HFF-Myc (cell line): ENCODE measurements around the gene DYRK3.
"Not testable (repeated sequence)": the region's sequence is repeated elsewhere in the genome, so short reads cannot be mapped to it uniquely, and the experiment has no call there.

Experiments
- DNase-seq: peaks from one replicate; pipeline ENCODE4 v3.0.0-alpha.2; 2011; ENCODE audit warnings: low read depth; ENCODE audit errors: extremely low read depth
- H3K4me3 ChIP-seq: replicated peaks from 2 replicates; pipeline ENCODE4 v1.5.1; 2011; ENCODE audit warnings: low read depth, mild to moderate bottlenecking, control low read depth, low read length
- TF ChIP-seq, protein P1 (sequence below): IDR thresholded peaks from 2 replicates; pipeline ENCODE4 v1.5.1; 2012; ENCODE audit warnings: mild to moderate bottlenecking, low read depth, low read length, control low read depth; ENCODE audit errors: missing control alignments

Gene DYRK3

DNA sequence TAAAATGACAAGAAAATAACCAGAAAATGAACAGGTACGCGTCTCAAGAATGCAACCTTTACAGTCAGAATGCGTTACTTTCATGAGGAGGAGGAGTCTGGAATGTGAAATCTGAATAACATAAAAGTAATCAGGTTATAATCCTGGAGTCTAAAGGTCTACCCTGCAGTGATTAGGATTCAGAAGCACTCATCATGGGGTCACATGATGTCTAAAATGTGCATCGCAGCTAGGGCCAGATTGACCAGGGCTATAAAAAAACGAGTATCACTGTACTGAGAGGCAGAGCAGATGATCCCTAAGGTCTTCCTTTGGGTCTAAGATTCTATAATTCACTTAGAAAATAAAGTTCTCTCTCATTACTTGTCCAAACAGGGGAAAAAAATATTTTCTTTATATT, 30.5 kb upstream of the DYRK3 start:
- no peak for DNase-seq
- H3K4me3 ChIP-seq = no peak overlapping the region
- TF ChIP-seq, protein P1, sequence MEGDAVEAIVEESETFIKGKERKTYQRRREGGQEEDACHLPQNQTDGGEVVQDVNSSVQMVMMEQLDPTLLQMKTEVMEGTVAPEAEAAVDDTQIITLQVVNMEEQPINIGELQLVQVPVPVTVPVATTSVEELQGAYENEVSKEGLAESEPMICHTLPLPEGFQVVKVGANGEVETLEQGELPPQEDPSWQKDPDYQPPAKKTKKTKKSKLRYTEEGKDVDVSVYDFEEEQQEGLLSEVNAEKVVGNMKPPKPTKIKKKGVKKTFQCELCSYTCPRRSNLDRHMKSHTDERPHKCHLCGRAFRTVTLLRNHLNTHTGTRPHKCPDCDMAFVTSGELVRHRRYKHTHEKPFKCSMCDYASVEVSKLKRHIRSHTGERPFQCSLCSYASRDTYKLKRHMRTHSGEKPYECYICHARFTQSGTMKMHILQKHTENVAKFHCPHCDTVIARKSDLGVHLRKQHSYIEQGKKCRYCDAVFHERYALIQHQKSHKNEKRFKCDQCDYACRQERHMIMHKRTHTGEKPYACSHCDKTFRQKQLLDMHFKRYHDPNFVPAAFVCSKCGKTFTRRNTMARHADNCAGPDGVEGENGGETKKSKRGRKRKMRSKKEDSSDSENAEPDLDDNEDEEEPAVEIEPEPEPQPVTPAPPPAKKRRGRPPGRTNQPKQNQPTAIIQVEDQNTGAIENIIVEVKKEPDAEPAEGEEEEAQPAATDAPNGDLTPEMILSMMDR = no peak

DNA sequence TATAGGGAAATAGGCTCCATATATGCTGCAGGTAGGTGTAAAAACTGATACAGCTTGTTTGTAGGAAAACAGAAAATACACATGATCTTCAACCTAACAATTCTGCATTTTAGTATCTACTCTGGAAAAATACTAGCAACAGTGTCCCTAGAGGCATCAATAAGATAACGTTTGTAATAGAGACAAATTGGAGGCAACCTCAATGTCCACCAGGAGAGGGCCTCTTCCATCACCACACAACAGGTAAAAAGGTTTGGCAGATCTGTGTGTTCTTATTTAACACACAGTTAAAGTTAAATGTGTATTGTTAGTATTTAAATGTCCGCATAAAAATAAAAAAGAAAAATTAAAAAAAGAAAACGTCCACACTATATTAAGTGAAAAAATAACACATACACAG, 28.5 kb upstream of the DYRK3 start:
- DNase-seq = peak; percentile 22
- TF ChIP-seq, protein P1 = peak; percentile 58
- H3K4me3 ChIP-seq = no peak overlapping the region

DNA sequence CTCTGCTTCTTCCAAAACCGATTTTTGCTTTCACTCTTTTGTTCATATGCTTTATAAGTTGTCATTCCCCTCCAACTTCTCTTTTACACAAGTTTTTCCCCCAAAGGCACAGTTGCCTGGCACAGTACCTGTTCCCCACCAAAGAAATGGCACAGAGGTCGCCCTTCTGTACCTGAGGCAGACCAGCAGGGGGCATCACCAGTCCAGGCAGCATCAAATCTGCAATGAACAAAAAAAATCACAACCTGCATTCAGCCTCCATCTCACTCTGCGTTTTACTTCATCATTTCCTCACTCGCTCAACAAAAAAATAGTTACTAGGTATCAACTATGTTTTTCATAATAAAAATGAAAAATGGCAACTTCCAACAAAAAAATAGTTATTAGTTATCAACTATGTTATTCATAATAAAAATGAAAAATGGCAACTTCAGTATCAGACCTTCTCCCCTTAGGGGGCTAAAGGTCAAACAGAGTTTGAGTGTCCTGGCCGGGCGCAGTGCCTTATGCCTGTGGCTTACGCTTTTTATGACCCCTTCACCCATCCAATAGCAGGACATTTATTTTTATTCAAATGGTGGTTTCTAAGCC, 27.1 kb upstream of the DYRK3 start:
- DNase-seq = no peak
- TF ChIP-seq, protein P1 = peak; percentile 83
- H3K4me3 ChIP-seq = no peak overlapping the region

- H3K4me3 ChIP-seq = no peak overlapping the region
- TF ChIP-seq, protein P1 = no peak
- DNase-seq = peak; percentile 14
Observed at GRCh38 chr1:206609229-206609991, 25.9 kb upstream of the DYRK3 start.

- TF ChIP-seq, protein P1 = peak; percentile 91
- no peak for DNase-seq
- peak within 1 kb of the TSS; percentile 71 for H3K4me3 ChIP-seq
Observed at GRCh38 chr1:206612129-206612876, 23.0 kb upstream of the DYRK3 start, which contains the start of gene EIF2D. Gene EIF2D, minus strand, starts transcription at chr1:206612465. Its CDS starts 123 bp downstream, at chr1:206612342.

GRCh38 chr1:206626396-206626795, 8.9 kb upstream of the DYRK3 start:
- DNase-seq, H3K4me3 ChIP-seq: not testable (repeated sequence)

DNA sequence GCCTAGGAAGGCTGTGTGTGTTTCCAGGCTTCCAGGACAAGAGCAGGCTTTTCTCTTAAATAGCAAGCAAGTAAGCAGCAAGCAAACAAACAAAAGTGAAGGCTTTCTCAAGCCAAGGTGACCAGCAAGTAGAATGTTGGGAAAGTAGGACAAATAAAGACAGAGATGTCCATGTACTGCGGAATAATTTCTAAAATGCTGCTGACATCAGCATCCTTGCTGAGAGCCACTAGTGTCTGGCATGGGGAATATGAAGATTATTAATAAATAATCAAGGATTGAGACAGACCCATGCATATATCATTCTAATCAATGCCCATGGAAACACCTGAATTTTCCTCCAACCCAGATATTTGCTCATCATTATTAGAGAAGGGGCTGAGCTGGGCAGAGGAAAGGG, 6.4 kb upstream of the DYRK3 start:
- TF ChIP-seq, protein P1 = no peak
- no peak overlapping the region for H3K4me3 ChIP-seq
- DNase-seq = no peak
